HG03457 (cell line): Measurements from ENCODE around the gene IPO13.

ENCODE experiments used
- ATAC-seq: cut with Tn5 transposase; IDR thresholded peaks from one replicate; pipeline ENCODE4 v1.9.1; 2021; ENCODE audit warnings: moderate number of reproducible peaks; ENCODE audit not compliant: unreplicated experiment

IPO13 gene

DNA sequence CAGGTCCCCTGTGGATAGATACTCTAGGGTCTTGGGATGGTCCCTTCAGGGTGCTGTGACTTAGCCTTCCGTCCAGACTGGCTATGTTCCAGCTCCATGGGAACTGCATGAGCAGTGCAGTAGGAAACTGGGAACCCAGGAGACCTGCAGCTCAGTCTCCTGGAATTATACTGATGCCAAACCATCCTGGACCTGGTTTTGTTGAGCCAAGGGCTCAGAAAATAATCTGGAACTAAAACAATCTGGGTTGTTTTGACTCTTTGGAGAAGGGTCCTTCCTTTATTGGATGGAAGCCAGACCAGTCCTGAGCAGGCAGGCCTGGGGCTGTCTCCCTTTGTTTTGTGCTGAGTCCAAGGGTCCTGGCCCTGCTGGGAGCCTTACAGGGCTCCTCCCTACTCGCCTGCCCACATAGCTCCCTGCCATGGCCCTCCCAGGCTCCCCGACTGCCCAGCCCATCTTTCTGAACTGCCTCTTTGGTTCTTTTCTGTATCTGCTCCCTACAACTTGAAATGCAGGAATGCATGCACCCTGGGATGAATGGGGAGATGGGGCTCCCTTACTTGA lies 1.2 kb downstream of the IPO13 start:
- ATAC-seq: no peak

DNA sequence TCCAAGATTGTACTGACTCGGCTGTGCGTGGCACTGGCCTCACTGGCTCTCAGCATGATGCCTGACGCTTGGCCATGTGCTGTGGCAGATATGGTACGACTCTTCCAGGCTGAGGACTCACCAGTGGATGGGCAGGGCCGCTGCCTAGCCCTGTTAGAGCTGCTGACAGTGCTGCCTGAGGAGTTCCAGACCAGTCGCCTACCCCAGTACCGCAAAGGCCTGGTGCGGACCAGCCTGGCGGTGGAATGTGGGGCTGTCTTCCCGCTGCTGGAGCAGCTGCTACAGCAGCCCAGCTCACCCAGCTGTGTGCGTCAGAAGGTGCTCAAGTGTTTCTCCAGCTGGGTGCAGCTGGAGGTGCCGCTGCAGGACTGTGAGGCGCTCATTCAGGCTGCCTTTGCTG lies 2.9 kb downstream of the IPO13 start:
- ATAC-seq: no peak

DNA sequence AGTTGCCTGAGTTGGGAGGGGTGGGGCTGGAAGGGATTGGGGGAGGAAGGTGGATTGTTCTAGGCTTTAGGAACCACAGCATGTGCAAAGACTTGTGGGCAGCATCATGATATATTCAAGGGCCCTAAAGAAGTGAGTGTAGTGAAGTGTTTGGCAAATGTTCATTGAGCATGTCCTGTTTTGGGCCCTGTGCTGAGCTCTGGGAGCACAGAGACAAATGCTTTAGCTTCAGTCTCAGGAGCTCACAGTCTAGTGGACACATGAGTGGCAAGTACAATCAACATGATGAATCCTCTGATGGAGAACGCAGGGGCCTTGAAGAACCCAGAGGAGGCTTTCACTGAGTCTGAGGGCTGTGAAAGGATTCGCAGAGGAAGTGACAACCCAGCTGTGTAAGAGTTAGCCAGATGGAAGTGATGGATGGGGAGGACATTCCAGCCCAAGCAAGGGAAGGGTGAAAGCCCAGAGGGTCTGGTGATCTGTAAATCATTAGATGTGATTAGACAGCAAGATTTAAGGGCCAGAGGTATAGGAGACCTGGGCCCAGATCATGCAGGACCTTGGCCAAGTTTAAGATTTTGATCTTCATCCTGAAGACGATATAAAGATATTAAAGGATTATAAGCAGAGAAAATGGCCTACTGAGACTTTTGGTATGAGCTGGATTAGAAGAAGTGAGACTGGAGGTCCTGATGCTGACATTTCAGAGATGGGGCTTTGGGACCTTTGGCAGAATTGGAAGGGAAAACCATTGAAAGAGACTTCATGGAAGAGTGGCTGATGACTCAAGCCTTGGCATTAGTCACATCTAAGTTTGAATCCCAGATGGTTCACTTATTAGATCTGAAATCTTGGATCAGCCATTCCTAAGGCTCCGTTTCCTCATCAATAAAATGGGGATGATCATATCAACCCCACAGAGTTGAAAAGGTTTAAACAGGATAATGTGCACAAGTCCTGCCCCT lies 4.6 kb downstream of the IPO13 start:
- ATAC-seq: no peak

DNA sequence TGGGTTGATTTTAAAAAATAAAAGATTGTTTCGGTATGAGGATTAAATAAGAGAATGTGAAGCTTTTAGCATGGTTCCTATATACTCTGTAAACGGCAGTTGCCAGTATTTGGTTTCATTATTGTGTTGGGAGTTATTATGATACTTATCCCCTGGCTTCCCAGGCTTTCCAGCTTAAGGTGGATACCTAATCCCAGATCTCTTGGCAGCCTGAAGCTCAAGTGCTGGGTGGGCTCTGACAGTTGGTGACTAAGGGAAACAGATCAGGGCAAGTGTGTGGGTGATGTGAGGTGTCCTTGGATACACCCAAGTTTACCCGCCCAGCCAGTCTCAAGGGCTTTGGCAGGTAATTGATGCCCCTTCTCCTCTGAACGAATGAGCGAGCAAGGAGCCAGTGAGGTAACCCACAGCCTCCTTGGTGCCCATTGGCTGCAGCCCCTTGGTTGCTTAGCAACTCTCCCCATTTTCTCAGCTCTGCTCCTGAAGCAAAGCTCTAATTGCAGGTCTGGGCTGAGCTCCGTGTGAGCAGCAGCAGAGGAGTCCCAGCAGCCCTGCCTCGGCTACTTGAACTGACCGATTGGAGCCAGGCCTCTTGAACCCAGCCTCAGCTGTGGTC lies 6.1 kb downstream of the IPO13 start:
- ATAC-seq: no peak

DNA sequence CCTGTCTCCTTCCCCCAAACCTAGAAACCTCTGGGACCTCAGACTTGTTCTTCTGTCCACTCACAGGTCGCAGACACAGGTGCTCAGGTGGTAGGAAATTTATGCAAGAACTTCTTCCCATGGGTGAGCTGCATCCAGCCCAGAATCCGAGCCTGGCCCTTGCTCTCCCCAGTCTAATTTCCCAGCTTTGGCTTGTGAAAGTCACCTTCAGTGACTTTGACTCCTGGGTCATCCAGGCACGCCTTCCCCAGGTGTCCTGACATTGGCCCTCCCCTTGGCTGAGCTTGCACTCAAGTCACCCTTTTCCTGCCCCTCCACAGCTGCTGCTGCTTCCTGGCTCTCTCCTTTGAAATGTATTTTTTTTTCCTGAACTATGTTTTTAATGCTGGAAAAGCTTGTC lies 6.6 kb downstream of the IPO13 start:
- ATAC-seq: no peak

DNA sequence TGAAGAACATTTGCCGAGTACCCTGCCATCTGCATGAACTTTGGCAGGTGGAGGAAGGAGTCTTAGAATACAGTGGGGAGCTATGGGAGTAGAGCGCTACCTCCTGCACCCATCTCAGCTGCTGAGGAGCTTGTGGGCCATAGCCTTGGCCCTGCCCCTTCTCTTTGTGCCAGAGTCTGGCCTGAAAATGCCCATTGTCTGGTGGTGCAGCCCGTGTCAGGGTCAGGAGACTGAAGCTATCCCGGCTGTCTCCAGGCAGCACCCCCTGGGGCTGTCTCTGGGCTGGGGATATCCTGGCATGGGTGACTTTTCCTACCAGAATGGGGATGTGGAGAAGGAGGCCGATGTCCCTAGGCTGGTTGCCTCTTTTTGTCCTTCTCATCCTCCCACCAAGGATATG lies 7.3 kb downstream of the IPO13 start:
- ATAC-seq: no peak

DNA sequence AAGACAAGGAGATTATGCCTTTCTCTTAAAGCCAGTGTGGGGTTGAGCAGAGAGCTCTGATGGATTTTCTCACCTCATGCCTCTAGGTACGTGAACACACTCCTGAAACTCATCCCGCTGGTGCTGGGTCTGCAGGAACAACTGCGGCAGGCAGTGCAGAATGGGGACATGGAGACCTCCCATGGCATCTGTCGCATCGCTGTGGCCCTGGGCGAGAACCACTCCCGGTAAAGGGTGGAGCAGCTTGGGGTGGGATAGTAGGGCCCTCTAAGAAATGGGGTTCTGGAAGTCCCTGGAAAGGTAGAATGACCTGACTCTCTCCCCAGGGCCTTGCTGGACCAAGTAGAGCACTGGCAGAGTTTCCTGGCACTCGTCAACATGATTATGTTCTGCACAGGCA lies 9.5 kb downstream of the IPO13 start:
- no peak for ATAC-seq

DNA sequence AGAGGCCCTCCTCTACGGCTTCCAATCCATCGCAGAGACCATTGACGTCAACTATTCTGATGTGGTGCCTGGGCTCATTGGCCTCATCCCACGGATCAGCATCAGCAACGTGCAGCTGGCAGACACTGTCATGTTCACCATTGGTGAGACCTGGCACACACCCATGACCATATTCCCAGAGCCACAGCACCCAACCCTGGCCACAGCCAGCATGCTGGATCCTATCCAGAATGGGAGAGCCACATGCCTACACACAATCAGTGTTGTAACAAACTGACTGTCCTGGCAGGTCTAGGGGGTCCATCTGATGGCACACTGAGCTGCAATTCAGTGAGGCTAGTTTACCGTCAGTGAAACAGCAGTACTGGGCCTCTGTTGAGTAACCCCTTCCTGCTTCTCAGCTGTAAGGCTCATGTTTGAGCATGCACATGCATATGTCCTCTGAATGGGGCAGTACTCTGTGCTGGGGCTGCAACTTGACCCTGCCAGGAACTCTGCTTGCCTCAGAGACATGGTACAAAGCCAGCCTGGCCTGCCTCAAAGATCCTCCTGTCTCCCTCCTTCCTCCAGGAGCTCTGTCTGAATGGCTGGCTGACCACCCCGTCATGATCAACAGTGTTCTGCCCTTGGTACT lies 10.8 kb downstream of the IPO13 start:
- no peak for ATAC-seq

DNA sequence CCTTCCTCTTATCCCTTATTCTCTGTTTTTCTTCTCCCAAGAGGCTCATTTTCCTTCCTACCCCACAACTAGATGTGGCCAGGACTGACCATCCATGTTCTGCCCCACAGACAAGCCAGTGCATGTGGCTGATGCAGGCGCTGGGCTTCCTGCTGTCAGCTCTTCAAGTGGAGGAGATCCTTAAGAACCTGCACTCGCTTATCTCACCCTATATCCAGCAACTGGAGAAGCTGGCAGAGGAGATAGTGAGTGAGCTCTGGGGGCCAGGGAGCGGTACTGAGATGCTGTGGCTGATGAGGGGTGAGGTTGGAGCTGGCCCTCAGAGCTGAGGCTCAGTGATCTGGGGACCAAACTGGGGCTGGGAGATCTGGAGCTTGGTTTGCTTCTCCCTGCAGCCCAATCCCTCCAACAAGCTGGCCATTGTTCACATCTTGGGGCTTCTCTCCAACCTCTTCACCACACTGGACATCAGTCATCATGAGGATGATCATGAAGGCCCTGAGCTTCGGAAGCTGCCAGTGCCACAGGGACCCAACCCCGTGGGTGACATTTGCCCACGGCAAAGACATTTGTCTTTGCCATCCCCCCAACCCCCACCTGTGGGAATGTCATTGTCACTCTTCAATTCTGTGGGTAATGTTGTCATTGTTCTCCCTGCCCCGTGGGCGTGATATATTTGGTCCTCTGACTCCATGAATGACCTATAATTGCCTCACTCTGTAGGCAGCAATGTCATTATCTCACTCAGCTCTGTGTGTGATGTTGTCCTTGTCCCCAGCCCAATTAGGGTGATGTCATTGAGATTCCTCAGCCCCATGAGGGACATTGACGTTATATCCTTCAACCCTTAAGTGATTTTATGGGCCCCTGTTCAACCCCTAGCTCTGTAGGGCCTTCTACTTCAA lies 11.9 kb downstream of the IPO13 start:
- ATAC-seq: no peak

DNA sequence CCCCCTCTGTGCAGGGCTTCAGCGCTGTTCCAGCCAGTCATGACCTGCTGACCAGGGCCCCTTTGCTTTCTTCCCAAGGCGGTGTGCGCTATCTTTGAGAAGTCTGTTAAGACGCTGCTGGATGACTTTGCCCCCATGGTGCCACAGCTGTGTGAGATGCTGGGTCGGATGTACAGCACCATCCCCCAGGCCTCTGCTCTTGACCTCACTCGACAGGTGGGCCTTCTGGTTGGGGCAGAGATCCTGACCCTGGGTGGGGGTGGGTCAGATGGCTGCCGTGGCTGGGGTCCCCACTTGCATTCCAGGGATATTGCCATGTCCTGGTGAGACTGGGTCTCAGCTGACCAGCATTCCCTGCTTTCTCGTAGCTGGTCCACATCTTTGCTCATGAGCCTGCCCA lies 14.0 kb downstream of the IPO13 start:
- ATAC-seq: no peak

DNA sequence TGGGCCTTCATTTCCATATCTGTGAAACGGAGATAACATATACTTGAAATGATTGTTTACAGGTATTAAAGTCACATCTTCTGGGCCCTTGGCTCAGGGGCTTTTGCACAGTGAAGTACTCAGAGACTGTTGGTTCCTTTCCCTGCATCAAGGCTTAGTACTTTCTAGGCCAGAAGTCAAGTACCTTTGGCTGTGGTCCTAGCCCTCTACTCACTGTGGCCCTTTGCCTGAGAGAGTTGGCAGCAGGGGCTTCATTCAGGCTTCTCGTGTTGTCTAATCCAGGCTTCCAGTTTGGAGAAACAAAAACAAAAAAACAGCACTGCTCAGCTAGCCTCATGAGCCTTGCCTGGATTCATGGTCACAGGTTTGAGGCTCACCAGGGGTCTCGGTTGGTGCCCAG lies 14.9 kb downstream of the IPO13 start:
- no peak for ATAC-seq

DNA sequence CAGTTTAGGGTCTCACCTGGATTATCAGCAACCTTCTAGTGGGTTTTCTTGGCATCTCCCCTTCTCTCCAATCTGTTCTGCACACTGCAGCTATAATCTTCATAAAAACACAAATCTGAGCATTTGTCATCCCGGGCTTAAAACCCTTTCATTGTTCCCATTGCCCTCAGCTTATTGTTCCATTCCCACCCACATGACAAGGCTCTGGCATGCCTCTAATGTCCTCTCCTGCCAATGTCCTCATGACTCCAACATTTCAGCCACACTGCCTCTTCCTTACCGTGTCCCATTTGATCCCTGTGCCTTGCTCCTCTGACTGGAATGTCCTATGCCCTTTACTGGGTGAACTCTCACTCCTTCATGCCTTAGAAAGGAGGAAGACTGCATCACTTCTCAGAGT lies 15.6 kb downstream of the IPO13 start:
- no peak for ATAC-seq

DNA sequence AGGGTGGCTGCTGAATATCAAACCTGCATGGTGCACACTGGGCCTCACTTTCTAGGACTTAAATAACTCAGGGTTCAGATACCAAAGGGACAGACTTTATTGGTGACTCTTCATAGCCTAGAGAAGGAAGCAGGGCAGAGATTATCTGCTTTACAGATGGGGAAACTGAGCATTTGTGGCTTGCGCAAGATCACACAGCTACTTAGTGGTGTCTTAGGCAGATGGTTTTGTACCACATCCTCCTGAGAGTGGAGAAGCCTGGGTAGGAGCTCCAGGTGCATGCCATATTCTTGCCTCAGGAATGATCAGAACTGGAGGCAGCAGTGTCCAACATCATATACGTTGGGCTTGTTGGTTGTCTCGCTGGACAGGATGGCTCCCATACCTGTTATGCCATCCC lies 16.3 kb downstream of the IPO13 start:
- no peak for ATAC-seq

DNA sequence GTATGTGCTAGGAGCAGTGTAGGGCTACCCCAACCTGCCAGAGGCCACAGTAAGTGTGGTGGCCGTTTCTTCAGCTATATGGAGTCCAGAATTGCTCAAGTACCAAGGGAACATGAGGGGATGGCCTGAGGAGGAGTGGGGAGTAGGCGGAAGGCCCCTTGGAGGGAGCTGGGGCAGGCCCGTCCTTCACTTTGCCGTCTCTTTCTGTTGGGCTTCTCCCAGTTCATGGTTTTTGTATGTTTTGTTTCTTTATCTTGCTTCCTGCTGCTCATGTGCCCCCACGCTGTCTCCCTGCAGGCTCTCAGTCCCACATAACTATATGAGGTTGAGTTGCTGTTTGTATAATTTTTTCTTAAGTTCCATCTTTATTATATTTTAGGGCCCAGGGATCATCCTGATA lies 17.1 kb downstream of the IPO13 start:
- no peak for ATAC-seq

DNA sequence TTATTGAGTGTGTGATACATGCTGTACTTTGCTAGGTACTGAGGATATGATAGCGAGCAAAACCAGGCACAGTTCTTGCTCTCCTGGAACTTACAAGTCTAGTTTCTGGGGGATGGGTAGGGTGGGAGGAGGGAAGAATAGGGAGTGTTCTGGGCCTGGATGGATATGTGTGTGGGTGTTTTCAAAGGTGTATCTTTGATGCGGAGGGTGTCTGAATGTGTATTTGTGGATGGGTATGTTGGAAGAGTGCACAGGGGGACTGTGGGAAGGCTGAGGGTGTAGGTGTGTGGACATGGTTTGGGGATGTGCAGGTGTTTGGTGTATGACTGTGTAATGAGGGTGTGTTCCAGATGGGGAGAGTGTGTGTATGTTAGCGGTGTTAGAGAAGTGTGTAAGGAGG lies 18.6 kb downstream of the IPO13 start:
- no peak for ATAC-seq

DNA sequence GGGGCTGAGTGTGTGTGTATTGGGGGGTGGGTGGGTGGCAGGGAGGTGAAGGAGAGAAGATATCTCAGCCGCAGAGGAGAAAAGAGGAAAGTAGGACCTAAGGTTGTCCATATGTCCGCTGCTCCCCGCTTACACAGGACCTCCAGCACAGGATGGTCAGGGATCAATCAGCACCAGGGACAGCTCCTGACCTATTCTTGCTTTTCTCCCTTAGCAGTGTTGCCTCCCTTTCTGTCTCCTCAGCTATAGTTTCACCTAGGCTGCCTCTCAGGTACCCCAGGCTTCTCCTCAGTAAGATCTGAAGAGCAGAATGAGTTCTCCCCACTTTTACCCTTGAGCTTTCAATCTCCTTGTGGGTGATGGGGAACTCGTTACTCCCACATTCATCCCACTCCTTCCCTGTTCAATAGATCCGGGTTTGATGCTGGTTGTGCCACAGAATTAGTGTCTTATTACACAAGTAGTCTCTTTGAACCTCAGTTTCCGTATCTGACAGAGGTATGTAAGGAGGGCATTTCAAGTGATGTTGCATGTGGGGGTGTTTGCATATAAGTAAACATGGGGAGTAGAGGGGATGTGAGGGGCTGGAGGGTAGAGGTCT lies 21.7 kb downstream of the IPO13 start:
- ATAC-seq: no peak

DNA sequence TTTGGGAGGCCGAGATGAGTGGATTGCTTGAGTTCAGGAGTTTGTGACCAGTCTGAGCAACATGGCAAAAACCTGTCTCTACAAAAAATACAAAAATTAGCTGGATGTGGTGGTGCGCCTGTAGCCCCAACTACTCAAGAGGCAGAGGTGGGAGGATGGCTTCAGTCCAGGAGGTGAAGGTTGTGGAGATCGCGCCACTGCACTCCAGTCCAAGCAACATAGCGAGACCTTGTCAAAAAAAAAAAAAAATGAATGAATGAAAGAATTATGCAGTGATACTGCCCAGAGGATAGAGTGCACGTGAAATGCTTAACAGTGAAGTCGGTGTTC lies 22.6 kb downstream of the IPO13 start:
- ATAC-seq: no peak

DNA sequence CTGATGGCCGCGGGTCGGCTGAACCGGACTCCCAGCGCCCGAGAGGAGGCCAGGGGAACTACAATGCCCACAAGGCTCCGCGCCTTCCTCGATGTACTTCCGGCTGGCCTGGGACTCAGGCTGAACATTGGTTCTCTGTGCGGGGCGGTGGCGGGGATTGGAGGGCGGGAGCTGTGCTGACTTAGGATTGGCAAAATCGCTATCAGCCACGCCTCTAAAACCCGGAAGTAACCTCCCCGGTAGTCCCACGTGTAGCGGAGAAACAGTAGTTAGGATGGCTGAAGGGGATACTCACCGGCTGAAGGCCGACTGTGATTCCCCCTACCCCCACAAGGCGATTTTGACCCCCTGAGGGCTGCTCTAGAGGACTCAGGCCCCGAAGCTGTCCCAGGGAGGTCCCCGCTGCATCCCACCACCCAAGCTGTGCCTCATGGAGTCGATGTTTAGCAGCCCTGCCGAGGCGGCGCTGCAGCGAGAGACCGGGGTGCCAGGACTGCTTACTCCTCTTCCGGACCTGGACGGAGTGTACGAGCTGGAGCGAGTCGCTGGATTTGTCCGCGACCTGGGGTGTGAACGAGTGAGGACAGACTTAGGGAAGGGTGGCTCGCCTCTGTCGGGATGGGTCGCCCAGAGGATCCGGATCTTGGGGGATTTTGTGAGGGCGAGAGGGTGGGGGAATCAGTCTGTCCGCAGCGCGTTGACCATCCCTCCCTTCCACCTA lies 23.2 kb downstream of the IPO13 start, which contains the start of gene DPH2:
TSS of gene DPH2 (plus strand) at position 265 of the 721 bp plus-strand sequence. CDS start at position 431, 166 bp downstream.
- ATAC-seq: peak; percentile 61

DNA sequence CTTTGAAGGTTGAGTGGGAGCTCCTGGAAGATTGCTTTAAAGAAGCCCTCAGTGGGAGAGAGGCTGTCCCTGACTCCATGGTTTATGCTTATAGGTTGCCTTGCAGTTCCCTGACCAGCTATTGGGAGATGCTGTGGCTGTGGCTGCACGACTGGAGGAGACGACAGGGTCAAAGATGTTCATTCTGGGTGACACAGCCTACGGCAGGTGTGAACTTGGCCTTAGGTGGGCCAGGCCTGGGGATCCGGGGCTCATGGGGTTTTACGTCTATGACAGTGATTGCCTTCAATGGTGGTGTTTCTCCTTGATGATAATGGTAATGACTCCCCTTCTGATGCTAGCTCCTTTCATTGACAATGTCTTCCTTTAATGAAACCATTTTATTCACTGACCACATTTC lies 23.8 kb downstream of the IPO13 start:
- ATAC-seq: no peak

DNA sequence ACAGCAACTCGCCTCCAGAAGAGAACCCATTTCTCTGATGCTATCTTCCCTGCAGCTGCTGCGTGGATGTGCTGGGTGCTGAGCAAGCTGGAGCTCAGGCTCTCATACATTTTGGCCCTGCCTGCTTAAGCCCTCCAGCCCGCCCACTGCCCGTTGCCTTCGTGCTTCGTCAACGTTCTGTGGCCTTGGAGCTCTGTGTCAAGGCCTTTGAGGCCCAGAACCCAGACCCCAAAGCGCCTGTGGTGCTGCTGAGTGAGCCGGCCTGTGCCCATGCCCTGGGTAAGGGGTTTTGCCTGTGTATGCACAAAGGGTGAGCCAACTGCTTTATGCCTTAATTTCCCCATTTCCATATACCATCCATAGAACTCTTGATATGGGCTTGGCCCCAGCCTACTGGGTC lies 24.2 kb downstream of the IPO13 start:
- no peak for ATAC-seq
